ENCODE results near the gene LRCH4. TPM values are rescaled to one million over a fixed set of nuclear protein-coding genes. Genes with fewer than 3 reads are reported as not detected.

Gene LRCH4
- total RNA-seq, 1 experiment from 2014 or later = 42.4 TPM

DNA sequence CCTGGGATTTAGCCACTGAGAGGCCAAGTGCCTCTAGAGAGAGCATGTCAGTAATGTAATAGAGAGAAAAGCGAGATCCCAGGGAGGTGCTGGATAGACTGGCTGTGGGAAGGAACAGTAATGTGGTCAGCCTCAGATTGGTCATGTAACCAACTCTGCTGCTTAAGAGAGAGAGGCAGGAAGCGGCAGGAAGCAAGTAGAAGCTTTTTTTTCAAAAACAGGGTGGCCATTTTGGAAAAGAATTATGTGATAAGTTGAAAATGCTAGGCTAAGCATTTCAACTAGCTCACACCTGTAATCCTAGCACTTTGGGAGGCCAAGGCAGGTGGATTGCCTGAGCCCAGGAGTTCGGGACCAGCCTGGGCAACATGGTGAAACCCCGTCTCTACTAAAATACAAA, 12.5 kb upstream of the LRCH4 start:
- ChIA-PET POLR2A (ENCODE audit: low non-redundant PET) (no interaction called here), CTCF (no interaction called here)
- Histone ChIP-seq H3K9me3 (ENCODE audit: low read depth, low read length, poor library complexity, severe bottlenecking) (no peaks in the 10 kb centered on the region), H3K27me3 (replicated peaks; ENCODE audit: insufficient read depth, low read depth, low read length, poor library complexity) (no peaks in the 10 kb centered on the region), H3K4me1 (ENCODE audit: insufficient read depth, low read length, poor library complexity, severe bottlenecking) (peaks cover 9% of the 10 kb centered on the region), H3K36me3 (ENCODE audit: insufficient read depth, low read length, poor library complexity, severe bottlenecking) (no peaks in the 10 kb centered on the region), H3K4me3 (ENCODE audit: low read depth, low read length, poor library complexity, severe bottlenecking) (no peak overlapping the region), H3K27ac (ENCODE audit: low read depth, low read length, poor library complexity, severe bottlenecking) (no peak overlapping the region)
- intact Hi-C loops (cut with micrococcal nuclease; ENCODE audit: unreplicated experiment) = no loop called here
- BruUV-seq (replicated peaks) = no TSS peak
- TF ChIP-seq, protein P1, sequence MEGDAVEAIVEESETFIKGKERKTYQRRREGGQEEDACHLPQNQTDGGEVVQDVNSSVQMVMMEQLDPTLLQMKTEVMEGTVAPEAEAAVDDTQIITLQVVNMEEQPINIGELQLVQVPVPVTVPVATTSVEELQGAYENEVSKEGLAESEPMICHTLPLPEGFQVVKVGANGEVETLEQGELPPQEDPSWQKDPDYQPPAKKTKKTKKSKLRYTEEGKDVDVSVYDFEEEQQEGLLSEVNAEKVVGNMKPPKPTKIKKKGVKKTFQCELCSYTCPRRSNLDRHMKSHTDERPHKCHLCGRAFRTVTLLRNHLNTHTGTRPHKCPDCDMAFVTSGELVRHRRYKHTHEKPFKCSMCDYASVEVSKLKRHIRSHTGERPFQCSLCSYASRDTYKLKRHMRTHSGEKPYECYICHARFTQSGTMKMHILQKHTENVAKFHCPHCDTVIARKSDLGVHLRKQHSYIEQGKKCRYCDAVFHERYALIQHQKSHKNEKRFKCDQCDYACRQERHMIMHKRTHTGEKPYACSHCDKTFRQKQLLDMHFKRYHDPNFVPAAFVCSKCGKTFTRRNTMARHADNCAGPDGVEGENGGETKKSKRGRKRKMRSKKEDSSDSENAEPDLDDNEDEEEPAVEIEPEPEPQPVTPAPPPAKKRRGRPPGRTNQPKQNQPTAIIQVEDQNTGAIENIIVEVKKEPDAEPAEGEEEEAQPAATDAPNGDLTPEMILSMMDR (conservative IDR thresholded peaks at IDR 0.05; ENCODE audit: low read depth, low read length) = no peak
- TF ChIP-seq EZH2 (IDR thresholded peaks at IDR 0.05; ENCODE audit: borderline replicate concordance, low read depth, low read length, poor library complexity, severe bottlenecking) = no peak
- no peak for DNase-seq (ENCODE audit: low spot score)

- CTCF ChIA-PET = no interaction called here
- BruUV-seq (replicated peaks) = no TSS peak
- intact Hi-C loops (cut with micrococcal nuclease; ENCODE audit: unreplicated experiment) = no loop called here
- Histone ChIP-seq H3K9me3 (ENCODE audit: low read depth, low read length, poor library complexity, severe bottlenecking) (no peaks in the 10 kb centered on the region), H3K27me3 (replicated peaks; ENCODE audit: insufficient read depth, low read depth, low read length, poor library complexity) (no peaks in the 10 kb centered on the region), H3K4me1 (ENCODE audit: insufficient read depth, low read length, poor library complexity, severe bottlenecking) (peaks cover 5% of the 10 kb centered on the region), H3K36me3 (ENCODE audit: insufficient read depth, low read length, poor library complexity, severe bottlenecking) (no peaks in the 10 kb centered on the region), H3K27ac (ENCODE audit: low read depth, low read length, poor library complexity, severe bottlenecking) (no peak overlapping the region), H3K4me3 (ENCODE audit: low read depth, low read length, poor library complexity, severe bottlenecking) (no peak overlapping the region)
- no peak for DNase-seq (ENCODE audit: low spot score)
- POLR2A ChIA-PET (ENCODE audit: low non-redundant PET) = no interaction called here
- TF ChIP-seq, protein P1 (conservative IDR thresholded peaks at IDR 0.05; ENCODE audit: low read depth, low read length) = no peak
- TF ChIP-seq EZH2 (IDR thresholded peaks at IDR 0.05; ENCODE audit: borderline replicate concordance, low read depth, low read length, poor library complexity, severe bottlenecking) = no peak
Observed at GRCh38 chr7:100595188-100595587, 9.3 kb upstream of the LRCH4 start.

DNA sequence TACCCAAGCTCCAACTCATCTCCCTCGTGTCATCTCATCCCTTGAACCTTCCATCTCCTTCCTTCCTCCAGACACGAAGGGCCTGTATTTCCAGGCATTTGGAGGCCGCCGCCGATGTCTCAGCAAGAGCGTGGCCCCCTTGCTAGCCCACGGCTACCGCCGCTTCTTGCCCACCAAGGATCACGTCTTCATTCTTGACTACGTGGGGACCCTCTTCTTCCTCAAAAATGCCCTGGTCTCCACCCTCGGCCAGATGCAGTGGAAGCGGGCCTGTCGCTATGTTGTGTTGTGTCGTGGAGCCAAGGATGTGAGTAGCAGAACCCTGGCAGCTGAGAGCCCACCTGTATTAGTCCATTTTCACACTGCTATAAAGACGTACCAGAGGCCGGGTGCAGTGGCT, 5.7 kb upstream of the LRCH4 start:
- Histone ChIP-seq H3K4me3 (ENCODE audit: low read depth, low read length, poor library complexity, severe bottlenecking) (no peak overlapping the region), H3K9me3 (ENCODE audit: low read depth, low read length, poor library complexity, severe bottlenecking) (no peaks in the 10 kb centered on the region), H3K27me3 (replicated peaks; ENCODE audit: insufficient read depth, low read depth, low read length, poor library complexity) (no peaks in the 10 kb centered on the region), H3K4me1 (ENCODE audit: insufficient read depth, low read length, poor library complexity, severe bottlenecking) (peaks cover 6% of the 10 kb centered on the region), H3K27ac (ENCODE audit: low read depth, low read length, poor library complexity, severe bottlenecking) (no peak overlapping the region), H3K36me3 (ENCODE audit: insufficient read depth, low read length, poor library complexity, severe bottlenecking) (no peaks in the 10 kb centered on the region)
- intact Hi-C loops (cut with micrococcal nuclease; ENCODE audit: unreplicated experiment) = no loop called here
- no peak for DNase-seq (ENCODE audit: low spot score)
- TF ChIP-seq EZH2 (IDR thresholded peaks at IDR 0.05; ENCODE audit: borderline replicate concordance, low read depth, low read length, poor library complexity, severe bottlenecking) = no peak
- TF ChIP-seq, protein P1 (conservative IDR thresholded peaks at IDR 0.05; ENCODE audit: low read depth, low read length) = no peak
- no TSS peak for BruUV-seq (replicated peaks)
- ChIA-PET CTCF (no interaction called here), POLR2A (ENCODE audit: low non-redundant PET) (no interaction called here)

Data from A673 (cell line).